Measurements from ENCODE around the gene CEP126. TPM values are rescaled to one million over a fixed set of nuclear protein-coding genes. Genes with fewer than 3 reads are reported as not detected.
A peak's percentile ranks its signal among the peaks of the same experiment; 100 is the strongest.

CEP126 gene
- total RNA-seq, 2 donors from 2014 or later: 2.6 to 3.6 TPM

- H3K9ac ChIP-seq (ENCODE audit: low read depth in 2 of 2, low read length in 2 of 2): no peak overlapping the region
- H3K4me1 ChIP-seq: no peaks in the 10 kb centered on the region
- H3K27ac ChIP-seq: no peak overlapping the region
- intact Hi-C loops (cut with DNase I): no loop called here
- no peak for TF ChIP-seq CTCF (IDR thresholded peaks at IDR 0.05)
- H3K4me3 ChIP-seq: no peak overlapping the region
- no peaks in the 10 kb centered on the region for H3K9me3 ChIP-seq
- no peaks in the 10 kb centered on the region for H3K36me3 ChIP-seq
- DNase-seq: no peak
- H3K27me3 ChIP-seq: no peaks in the 10 kb centered on the region
Measured at GRCh38 chr11:101894505-101894904, 20.3 kb upstream of the CEP126 start.

- H3K9ac ChIP-seq (ENCODE audit: low read depth in 2 of 2, low read length in 2 of 2): no peak overlapping the region
- no peak for TF ChIP-seq CTCF (IDR thresholded peaks at IDR 0.05)
- H3K27ac ChIP-seq: no peak overlapping the region
- H3K9me3 ChIP-seq: no peaks in the 10 kb centered on the region
- DNase-seq: no peak
- intact Hi-C loops (cut with DNase I): no loop called here
- no peaks in the 10 kb centered on the region for H3K36me3 ChIP-seq
- no peaks in the 10 kb centered on the region for H3K4me1 ChIP-seq
- no peak overlapping the region for H3K4me3 ChIP-seq
- H3K27me3 ChIP-seq: no peaks in the 10 kb centered on the region
Measured at GRCh38 chr11:101907815-101908214, 7.0 kb upstream of the CEP126 start.

- no peak for TF ChIP-seq CTCF (IDR thresholded peaks at IDR 0.05)
- DNase-seq: no peak
Measured at GRCh38 chr11:101909087-101909486, 5.7 kb upstream of the CEP126 start.

GRCh38 chr11:101912823-101913284 is 2.0 kb upstream of the CEP126 start:
- no peak for TF ChIP-seq CTCF (IDR thresholded peaks at IDR 0.05)
- Histone ChIP-seq H3K9me3 (no peaks in the 10 kb centered on the region), H3K9ac (ENCODE audit: low read depth in 2 of 2, low read length in 2 of 2) (no peak overlapping the region), H3K27me3 (no peaks in the 10 kb centered on the region), H3K4me3 (no peak overlapping the region), H3K27ac (no peak overlapping the region), H3K4me1 (peaks cover 7% of the 10 kb centered on the region), H3K36me3 (no peaks in the 10 kb centered on the region)
- intact Hi-C loops (cut with DNase I): no loop called here
- DNase-seq: no peak

More at GRCh38 chr11:101909087-101909486, 5.7 kb upstream of the CEP126 start:
- intact Hi-C loops (cut with DNase I): no loop called here
- Histone ChIP-seq H3K4me1 (peaks cover 2% of the 10 kb centered on the region), H3K27ac (no peak overlapping the region), H3K4me3 (no peak overlapping the region), H3K36me3 (no peaks in the 10 kb centered on the region), H3K9me3 (no peaks in the 10 kb centered on the region), H3K27me3 (no peaks in the 10 kb centered on the region), H3K9ac (ENCODE audit: low read depth in 2 of 2, low read length in 2 of 2) (no peak overlapping the region)

GRCh38 chr11:101913656-101914055 is 1.2 kb upstream of the CEP126 start:
- H3K36me3 ChIP-seq: no peaks in the 10 kb centered on the region
- no peak for TF ChIP-seq CTCF (IDR thresholded peaks at IDR 0.05)
- peak overlapping the region; percentile 71 for H3K27ac ChIP-seq
- peaks cover 7% of the 10 kb centered on the region for H3K4me1 ChIP-seq
- no peaks in the 10 kb centered on the region for H3K9me3 ChIP-seq
- H3K9ac ChIP-seq (ENCODE audit: low read depth in 2 of 2, low read length in 2 of 2): no peak overlapping the region
- no peaks in the 10 kb centered on the region for H3K27me3 ChIP-seq
- no peak overlapping the region for H3K4me3 ChIP-seq
- intact Hi-C loops (cut with DNase I): no loop called here
- DNase-seq: no peak
